Neural cell (in vitro differentiated cells): ENCODE data around the gene PPP1R11. TPM values are rescaled to one million over a fixed set of nuclear protein-coding genes. Genes with fewer than 3 reads are reported as not detected.
A peak's percentile ranks its signal among the peaks of the same experiment; 100 is the strongest.

Experiments
- H2AFZ ChIP-seq: fragments of 200-600, 300-800 bp; sonication (generic), shearing (Covaris generic); 2 replicates; pipeline ENCODE4 v1.6.0; 2014; ENCODE audit warnings: low read depth, mild to moderate bottlenecking, antibody characterized with exemption, low read length, moderate library complexity
- H3F3A ChIP-seq: fragments of 200-600 bp; shearing (Covaris generic); 2 replicates; pipeline ENCODE4 v1.6.1; 2016; ENCODE audit warnings: mild to moderate bottlenecking, moderate library complexity, mixed read lengths, antibody characterized with exemption, low read length; ENCODE audit not compliant: insufficient read depth, poor library complexity, severe bottlenecking
- H3K27ac ChIP-seq: fragments of 200-600, 300-800 bp; sonication (generic), shearing (Covaris generic); 2 replicates; pipeline ENCODE4 v1.5.1; 2014; ENCODE audit warnings: mild to moderate bottlenecking, low read length, moderate library complexity
- H3K27me3 ChIP-seq: fragments of 300-800, 200-600 bp; sonication (generic), shearing (Covaris generic); 2 replicates; pipeline ENCODE4 v1.6.0; 2014; ENCODE audit warnings: mild to moderate bottlenecking, low read depth, low read length, moderate library complexity; ENCODE audit not compliant: insufficient read depth
- H3K36me3 ChIP-seq: fragments of 300-800, 200-600 bp; sonication (generic), shearing (Covaris generic); 2 replicates; pipeline ENCODE4 v1.5.1; 2014; ENCODE audit warnings: mild to moderate bottlenecking, antibody characterized with exemption, low read length, moderate library complexity; ENCODE audit not compliant: insufficient read depth
- H3K4me2 ChIP-seq: fragments of 300-800, 200-600 bp; sonication (generic), shearing (Covaris generic); 2 replicates; pipeline ENCODE4 v1.6.0; 2014; ENCODE audit warnings: mild to moderate bottlenecking, low read length
- H3K4me3 ChIP-seq: fragments of 300-800, 200-600 bp; sonication (generic), shearing (Covaris generic); 2 replicates; pipeline ENCODE4 v1.5.1; 2014; ENCODE audit warnings: mild to moderate bottlenecking, low read length, moderate library complexity
- H3K79me2 ChIP-seq: fragments of 200-600 bp; shearing (Covaris generic); replicated peaks from 2 replicates; pipeline ENCODE4 v1.6.0; 2014; ENCODE audit warnings: mild to moderate bottlenecking, low read length, moderate library complexity; ENCODE audit not compliant: insufficient read depth
- H3K9ac ChIP-seq: fragments of 300-800, 200-600 bp; sonication (generic), shearing (Covaris generic); 2 replicates; pipeline ENCODE4 v1.6.1; 2016; ENCODE audit warnings: mild to moderate bottlenecking, low read length, mixed read lengths
- H3K9me2 ChIP-seq: fragments of 200-600 bp; shearing (Covaris generic); 2 replicates; pipeline ENCODE4 v1.6.1; 2016; ENCODE audit warnings: mild to moderate bottlenecking, low read length, mixed read lengths; ENCODE audit not compliant: insufficient read depth
- H3K9me3 ChIP-seq: fragments of 200-600, 300-800 bp; sonication (generic), shearing (Covaris generic); 2 replicates; pipeline ENCODE4 v1.6.1; 2016; ENCODE audit warnings: mild to moderate bottlenecking, mixed run types, low read length, moderate library complexity, mixed read lengths
- H4K20me1 ChIP-seq: fragments of 200-600 bp; shearing (Covaris generic); 2 replicates; pipeline ENCODE4 v1.6.1; 2016; ENCODE audit warnings: mild to moderate bottlenecking, mixed run types; ENCODE audit not compliant: insufficient read depth
- CTCF ChIP-seq: fragments of 450-650 bp; IDR thresholded peaks from 2 replicates; pipeline ENCODE4 v1.5.1; 2014; ENCODE audit warnings: antibody characterized with exemption, mild to moderate bottlenecking, moderate library complexity; ENCODE audit not compliant: poor library complexity, severe bottlenecking
- EP300 ChIP-seq: fragments of 450-650 bp; conservative IDR thresholded peaks from 2 replicates; pipeline ENCODE4 v1.6.1; 2014; ENCODE audit warnings: antibody characterized with exemption, mild to moderate bottlenecking, moderate library complexity; ENCODE audit not compliant: poor library complexity, severe bottlenecking
- EZH2 ChIP-seq: fragments of 200-600, 300-800 bp; shearing (Covaris generic), sonication (generic); IDR thresholded peaks from 2 replicates; pipeline ENCODE4 v1.6.1; 2014; ENCODE audit warnings: antibody characterized with exemption, low read length, borderline replicate concordance, mild to moderate bottlenecking; ENCODE audit not compliant: insufficient read depth, poor library complexity, severe bottlenecking
- MXI1 ChIP-seq: fragments of 450-650 bp; conservative IDR thresholded peaks from 2 replicates; pipeline ENCODE4 v1.6.1; 2014; ENCODE audit warnings: antibody characterized with exemption, mild to moderate bottlenecking; ENCODE audit not compliant: poor library complexity, severe bottlenecking
- POLR2AphosphoS5 ChIP-seq: IDR thresholded peaks from 2 replicates; pipeline ENCODE4 v1.6.1; 2012
- RAD21 ChIP-seq: fragments of 450-650 bp; conservative IDR thresholded peaks from 2 replicates; pipeline ENCODE4 v1.6.1; 2014; ENCODE audit warnings: antibody characterized with exemption, mild to moderate bottlenecking, moderate library complexity
- SMC3 ChIP-seq: fragments of 450-650 bp; conservative IDR thresholded peaks from 2 replicates; pipeline ENCODE4 v1.6.1; 2014; ENCODE audit warnings: antibody characterized with exemption, mild to moderate bottlenecking, moderate library complexity; ENCODE audit not compliant: poor library complexity
- TAF1 ChIP-seq: IDR thresholded peaks from 2 replicates; pipeline ENCODE4 v1.6.1; 2012; ENCODE audit warnings: low read depth
- polyA plus RNA-seq: library from polyadenylated mRNA; depleted of rRNA; stranded (reverse); fragments of >200 nt; gene quantifications from 2 replicates; pipeline ENCODE4 v1.2.3, GENCODE V29; 2014
- TF ChIP-seq, protein P1 (sequence below): IDR thresholded peaks from 2 replicates; pipeline ENCODE4 v1.6.1; 2012; ENCODE audit warnings: borderline replicate concordance

PPP1R11 gene
- polyA plus RNA-seq, 1 donor from 2014 or later, result 39.7 TPM

- H3K9me3 ChIP-seq, result no peaks in the 10 kb centered on the region
- H4K20me1 ChIP-seq, result no peaks in the 10 kb centered on the region
- no peaks in the 10 kb centered on the region for H3K9me2 ChIP-seq
- TF ChIP-seq EP300 (no peak), CTCF (no peak), TAF1 (no peak), RAD21 (no peak), MXI1 (no peak), POLR2AphosphoS5 (no peak), SMC3 (no peak), EZH2 (no peak)
- TF ChIP-seq, protein P1, sequence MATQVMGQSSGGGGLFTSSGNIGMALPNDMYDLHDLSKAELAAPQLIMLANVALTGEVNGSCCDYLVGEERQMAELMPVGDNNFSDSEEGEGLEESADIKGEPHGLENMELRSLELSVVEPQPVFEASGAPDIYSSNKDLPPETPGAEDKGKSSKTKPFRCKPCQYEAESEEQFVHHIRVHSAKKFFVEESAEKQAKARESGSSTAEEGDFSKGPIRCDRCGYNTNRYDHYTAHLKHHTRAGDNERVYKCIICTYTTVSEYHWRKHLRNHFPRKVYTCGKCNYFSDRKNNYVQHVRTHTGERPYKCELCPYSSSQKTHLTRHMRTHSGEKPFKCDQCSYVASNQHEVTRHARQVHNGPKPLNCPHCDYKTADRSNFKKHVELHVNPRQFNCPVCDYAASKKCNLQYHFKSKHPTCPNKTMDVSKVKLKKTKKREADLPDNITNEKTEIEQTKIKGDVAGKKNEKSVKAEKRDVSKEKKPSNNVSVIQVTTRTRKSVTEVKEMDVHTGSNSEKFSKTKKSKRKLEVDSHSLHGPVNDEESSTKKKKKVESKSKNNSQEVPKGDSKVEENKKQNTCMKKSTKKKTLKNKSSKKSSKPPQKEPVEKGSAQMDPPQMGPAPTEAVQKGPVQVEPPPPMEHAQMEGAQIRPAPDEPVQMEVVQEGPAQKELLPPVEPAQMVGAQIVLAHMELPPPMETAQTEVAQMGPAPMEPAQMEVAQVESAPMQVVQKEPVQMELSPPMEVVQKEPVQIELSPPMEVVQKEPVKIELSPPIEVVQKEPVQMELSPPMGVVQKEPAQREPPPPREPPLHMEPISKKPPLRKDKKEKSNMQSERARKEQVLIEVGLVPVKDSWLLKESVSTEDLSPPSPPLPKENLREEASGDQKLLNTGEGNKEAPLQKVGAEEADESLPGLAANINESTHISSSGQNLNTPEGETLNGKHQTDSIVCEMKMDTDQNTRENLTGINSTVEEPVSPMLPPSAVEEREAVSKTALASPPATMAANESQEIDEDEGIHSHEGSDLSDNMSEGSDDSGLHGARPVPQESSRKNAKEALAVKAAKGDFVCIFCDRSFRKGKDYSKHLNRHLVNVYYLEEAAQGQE, result no peak
- H3K79me2 ChIP-seq, result peaks cover 16% of the 10 kb centered on the region
- peak overlapping the region; percentile 92 for H3K4me2 ChIP-seq
- no peaks in the 10 kb centered on the region for H3K27me3 ChIP-seq
- H3K4me3 ChIP-seq, result peak overlapping the region; percentile 89
- H3F3A ChIP-seq, result peaks cover 11% of the 10 kb centered on the region
- H2AFZ ChIP-seq, result peak overlapping the region; percentile 93
- H3K27ac ChIP-seq, result peak overlapping the region; percentile 95
- peak overlapping the region; percentile 93 for H3K9ac ChIP-seq
- H3K36me3 ChIP-seq, result no peaks in the 10 kb centered on the region
Observed at GRCh38 chr6:30061858-30062458, 5.0 kb upstream of the PPP1R11 start.

DNA sequence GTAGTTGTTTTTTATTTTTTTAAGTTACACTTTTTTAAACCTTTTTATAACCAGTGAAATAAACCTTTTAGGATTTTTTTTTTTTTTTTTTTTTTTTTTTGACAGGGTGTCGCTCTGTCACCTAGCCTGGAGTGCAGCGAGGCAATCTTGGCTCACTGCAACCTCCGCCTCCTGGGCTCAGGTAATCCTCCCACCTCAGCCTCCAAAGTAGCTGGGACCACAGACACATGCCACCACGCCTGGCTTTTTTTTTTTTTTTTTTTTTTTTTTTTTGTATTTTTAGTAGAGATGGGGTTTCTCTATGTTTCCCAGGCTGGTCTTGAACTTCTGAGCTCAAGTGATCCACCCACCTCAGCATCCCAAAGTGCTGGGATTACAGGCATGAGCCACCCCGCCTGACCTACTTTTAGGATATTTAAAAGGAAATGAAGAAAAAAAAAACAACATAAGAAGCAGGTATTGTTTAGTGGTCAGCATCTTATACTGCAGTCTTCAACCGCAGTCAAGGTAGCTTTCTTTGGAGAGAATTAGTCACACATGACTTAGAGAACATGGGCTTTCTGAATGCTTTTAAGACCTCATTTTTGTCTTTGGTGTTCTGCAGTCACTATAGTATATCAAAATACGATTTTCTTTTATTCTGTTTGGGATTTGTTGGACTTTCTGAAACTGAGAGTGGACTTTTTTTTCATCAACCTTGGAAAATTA is 4.4 kb upstream of the PPP1R11 start:
- peak overlapping the region; percentile 95 for H3K27ac ChIP-seq
- H2AFZ ChIP-seq, result no peak overlapping the region
- H3K36me3 ChIP-seq, result no peaks in the 10 kb centered on the region
- H3K4me2 ChIP-seq, result peak overlapping the region; percentile 92
- H3K79me2 ChIP-seq, result peaks cover 19% of the 10 kb centered on the region
- TF ChIP-seq SMC3 (no peak), TAF1 (no peak), RAD21 (no peak), MXI1 (no peak), EZH2 (no peak), POLR2AphosphoS5 (no peak), EP300 (no peak), CTCF (no peak)
- TF ChIP-seq, protein P1, result no peak
- peaks cover 11% of the 10 kb centered on the region for H3F3A ChIP-seq
- H4K20me1 ChIP-seq, result no peaks in the 10 kb centered on the region
- peak overlapping the region; percentile 89 for H3K4me3 ChIP-seq
- H3K9me3 ChIP-seq, result no peaks in the 10 kb centered on the region
- H3K9ac ChIP-seq, result peak overlapping the region; percentile 93
- H3K27me3 ChIP-seq, result no peaks in the 10 kb centered on the region
- H3K9me2 ChIP-seq, result no peaks in the 10 kb centered on the region
